ENCODE results near the gene LDHD. TPM values are rescaled to one million over a fixed set of nuclear protein-coding genes. Genes with fewer than 3 reads are reported as not detected.

The LDHD gene
- polyA plus RNA-seq, 2 donors: 11.8 to 12.6 TPM

DNA sequence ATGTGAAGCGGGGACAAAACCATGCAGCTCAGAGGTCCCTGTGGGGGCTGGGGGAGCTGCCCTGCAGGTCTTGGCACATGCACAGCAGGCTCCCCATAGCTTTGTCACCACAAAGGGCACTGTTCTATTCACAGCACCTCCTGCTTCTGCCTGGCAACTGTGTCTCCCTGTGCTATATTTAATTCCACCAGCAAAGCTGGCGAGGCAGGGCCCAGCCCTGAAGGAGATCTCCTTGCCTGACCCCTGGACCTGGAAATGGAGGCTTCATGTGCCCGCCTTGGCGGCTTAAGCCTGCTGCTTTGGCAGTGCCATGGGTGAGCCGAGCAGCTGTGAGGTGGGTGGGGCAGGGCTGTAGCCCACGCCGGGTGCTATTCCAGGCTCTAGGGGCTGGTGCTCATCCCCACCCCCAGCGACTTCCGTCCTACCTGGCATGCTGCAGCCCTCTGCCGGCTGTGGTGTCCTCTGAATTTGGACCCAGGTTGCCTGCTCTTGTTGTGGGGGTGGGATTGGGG is 6.8 kb downstream of the LDHD start:
- no peak overlapping the region for H3K4me3 ChIP-seq (ENCODE audit: low read depth in 1 of 2, low read length in 2 of 2)
- peak overlapping the region; percentile 88 to 93 for H3K27ac ChIP-seq (ENCODE audit: low read depth in 2 of 2, low read length in 1 of 2)
- H3K4me1 ChIP-seq (ENCODE audit: control insufficient read depth in 2 of 2, insufficient read depth in 2 of 2, low read length in 1 of 2): peaks cover 20 to 43% of the 10 kb centered on the region in 2 donors
- no peaks in the 10 kb centered on the region for H3K27me3 ChIP-seq (ENCODE audit: control insufficient read depth in 1 of 2, insufficient read depth in 2 of 2, low read length in 2 of 2)
- H3K9me3 ChIP-seq (ENCODE audit: control insufficient read depth in 2 of 2, insufficient read depth in 1 of 2, low read depth in 1 of 2, low read length in 1 of 2): no peaks in the 10 kb centered on the region
- H3K36me3 ChIP-seq (ENCODE audit: control insufficient read depth in 2 of 2, insufficient read depth in 2 of 2, low read length in 1 of 2): peaks cover 0 to 5% of the 10 kb centered on the region in 2 donors
- 34 to 37% methylated on average over 9 to 10 of the region's 10 CpGs for WGBS, 2 donors

DNA sequence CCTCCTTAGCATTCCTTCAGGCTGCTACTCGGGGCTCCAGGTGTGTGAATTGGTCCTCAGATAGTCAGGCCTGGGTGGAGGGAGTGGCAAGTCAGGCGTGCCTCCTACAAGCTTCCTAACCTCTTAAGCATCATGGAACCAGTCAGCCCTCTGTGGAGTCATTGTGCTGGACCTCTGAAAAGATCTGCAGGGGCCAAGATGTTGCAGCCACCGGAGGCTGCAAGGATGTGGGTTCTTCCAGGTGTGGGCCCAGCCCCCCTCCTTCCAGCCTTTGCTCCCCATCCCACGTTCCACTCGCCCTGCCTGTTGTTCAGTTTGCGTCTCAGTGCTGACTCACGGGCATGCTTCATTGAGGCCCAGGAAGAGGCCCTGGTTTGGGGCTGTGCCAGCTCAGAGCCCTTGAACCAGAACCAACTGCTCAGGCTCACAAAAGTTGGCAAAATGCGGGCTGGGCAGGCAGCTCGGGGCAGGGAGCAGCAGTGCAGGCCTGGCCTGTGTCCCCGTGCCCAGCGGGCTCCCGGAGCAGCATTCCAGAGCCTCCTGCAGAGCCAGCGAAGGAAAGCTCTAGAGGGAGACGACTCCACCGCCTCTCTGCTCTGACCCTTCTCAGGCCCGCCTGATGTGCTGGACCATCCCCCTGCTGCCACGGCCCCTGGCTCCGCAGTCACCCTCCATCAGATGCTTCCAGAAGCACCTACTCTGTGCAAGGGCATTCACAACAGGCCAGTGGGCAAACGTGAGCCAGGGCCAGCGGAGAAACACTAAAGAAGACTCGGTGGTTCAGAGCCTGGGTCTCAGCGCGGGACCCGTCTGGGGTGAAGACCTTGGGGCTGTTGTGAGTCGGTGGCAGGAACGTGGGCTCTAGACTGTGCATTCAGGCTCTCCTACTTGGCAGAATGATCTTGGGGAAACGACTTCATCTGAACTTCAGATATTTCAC is 7.5 kb downstream of the LDHD start:
- Histone ChIP-seq H3K4me1 (ENCODE audit: control insufficient read depth in 2 of 2, insufficient read depth in 2 of 2, low read length in 1 of 2) (peaks cover 23 to 45% of the 10 kb centered on the region in 2 donors), H3K27me3 (ENCODE audit: control insufficient read depth in 1 of 2, insufficient read depth in 2 of 2, low read length in 2 of 2) (no peaks in the 10 kb centered on the region), H3K9me3 (ENCODE audit: control insufficient read depth in 2 of 2, insufficient read depth in 1 of 2, low read depth in 1 of 2, low read length in 1 of 2) (no peaks in the 10 kb centered on the region), H3K27ac (ENCODE audit: low read depth in 2 of 2, low read length in 1 of 2) (peak overlapping the region; percentile 88 to 93), H3K36me3 (ENCODE audit: control insufficient read depth in 2 of 2, insufficient read depth in 2 of 2, low read length in 1 of 2) (peaks cover 0 to 5% of the 10 kb centered on the region in 2 donors), H3K4me3 (ENCODE audit: low read depth in 1 of 2, low read length in 2 of 2) (peak overlapping the region in 1 of 2 donors; percentile 12)
- 26 to 33% methylated on average over 27 of the region's 27 CpGs for WGBS, 2 donors

DNA sequence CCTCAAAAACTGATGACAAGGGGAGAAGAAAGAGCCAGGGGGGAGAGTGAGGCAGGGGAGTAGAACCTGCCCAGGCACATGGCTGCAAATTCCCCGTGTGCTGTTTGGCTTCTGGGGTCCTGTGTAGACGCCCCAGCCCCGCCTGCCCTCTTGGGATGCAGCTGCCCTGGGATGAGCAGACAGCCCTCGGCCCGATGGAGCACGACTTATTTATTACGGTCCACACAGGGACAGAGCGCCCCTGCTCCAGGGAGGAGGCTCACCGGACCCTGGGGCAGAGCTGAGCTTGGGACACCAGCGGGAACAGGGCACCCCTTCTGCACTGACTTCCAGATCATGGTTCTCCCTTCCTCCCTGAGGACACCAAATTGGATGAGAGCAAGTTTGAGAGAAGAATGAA is 9.1 kb downstream of the LDHD start:
- peak overlapping the region; percentile 14 to 77 for H3K27ac ChIP-seq (ENCODE audit: low read depth in 2 of 2, low read length in 1 of 2)
- peaks cover 23 to 45% of the 10 kb centered on the region in 2 donors for H3K4me1 ChIP-seq (ENCODE audit: control insufficient read depth in 2 of 2, insufficient read depth in 2 of 2, low read length in 1 of 2)
- no peak overlapping the region for H3K4me3 ChIP-seq (ENCODE audit: low read depth in 1 of 2, low read length in 2 of 2)
- H3K9me3 ChIP-seq (ENCODE audit: control insufficient read depth in 2 of 2, insufficient read depth in 1 of 2, low read depth in 1 of 2, low read length in 1 of 2): no peaks in the 10 kb centered on the region
- no peaks in the 10 kb centered on the region for H3K27me3 ChIP-seq (ENCODE audit: control insufficient read depth in 1 of 2, insufficient read depth in 2 of 2, low read length in 2 of 2)
- peaks cover 0 to 6% of the 10 kb centered on the region in 2 donors for H3K36me3 ChIP-seq (ENCODE audit: control insufficient read depth in 2 of 2, insufficient read depth in 2 of 2, low read length in 1 of 2)
- WGBS, 2 donors: 76 to 79% methylated on average over 10 of the region's 10 CpGs

DNA sequence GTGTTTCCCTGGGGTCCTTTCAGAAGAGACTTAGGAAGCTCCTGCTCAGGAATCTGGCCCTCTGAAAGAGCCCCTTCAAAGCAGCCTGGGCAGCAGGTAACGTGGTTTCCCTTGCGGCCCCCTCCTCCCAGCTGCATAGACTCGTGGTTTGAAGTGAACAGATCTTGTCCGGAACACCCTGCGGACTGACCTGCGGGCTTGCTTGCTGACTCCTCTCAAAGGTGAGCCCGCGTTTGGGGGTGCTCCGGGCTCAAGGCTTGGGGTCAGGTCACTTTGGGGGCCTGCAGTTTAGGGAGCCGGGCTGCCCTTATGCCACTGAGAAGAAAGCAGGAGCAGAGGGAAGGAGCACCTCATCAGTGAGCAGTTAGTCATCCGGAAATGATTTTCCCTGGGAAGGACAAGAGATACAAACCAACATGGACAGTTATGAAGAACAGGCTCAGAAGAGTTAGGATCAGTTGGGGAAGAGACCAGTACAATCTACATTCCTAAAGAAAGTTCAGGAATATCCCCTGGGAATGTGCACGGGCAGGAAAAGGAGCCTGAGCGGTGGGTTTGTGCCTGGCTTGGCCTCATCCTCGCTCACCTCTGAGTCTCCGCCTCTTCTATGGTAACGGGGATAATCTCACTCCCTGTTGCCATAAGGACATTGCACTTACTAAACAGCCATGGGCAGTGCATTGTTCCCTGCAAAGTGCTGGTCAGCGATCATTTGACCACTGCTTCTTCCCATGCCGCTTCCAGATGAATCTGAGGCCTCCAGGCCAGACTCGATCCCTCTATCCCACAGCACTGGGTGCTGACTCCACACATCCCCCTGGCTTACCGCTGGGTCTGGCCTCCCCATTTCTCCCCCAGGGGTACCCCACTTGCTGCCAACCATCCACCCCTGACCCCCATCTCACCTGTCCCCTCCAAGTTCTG is 10.0 kb downstream of the LDHD start:
- peak overlapping the region; percentile 69 to 87 for H3K27ac ChIP-seq (ENCODE audit: low read depth in 2 of 2, low read length in 1 of 2)
- peaks cover 0 to 6% of the 10 kb centered on the region in 2 donors for H3K36me3 ChIP-seq (ENCODE audit: control insufficient read depth in 2 of 2, insufficient read depth in 2 of 2, low read length in 1 of 2)
- H3K9me3 ChIP-seq (ENCODE audit: control insufficient read depth in 2 of 2, insufficient read depth in 1 of 2, low read depth in 1 of 2, low read length in 1 of 2): no peaks in the 10 kb centered on the region
- WGBS, 2 donors: 88 to 93% methylated on average over 20 of the region's 20 CpGs
- H3K4me1 ChIP-seq (ENCODE audit: control insufficient read depth in 2 of 2, insufficient read depth in 2 of 2, low read length in 1 of 2): peaks cover 23 to 45% of the 10 kb centered on the region in 2 donors
- H3K4me3 ChIP-seq (ENCODE audit: low read depth in 1 of 2, low read length in 2 of 2): no peak overlapping the region
- no peaks in the 10 kb centered on the region for H3K27me3 ChIP-seq (ENCODE audit: control insufficient read depth in 1 of 2, insufficient read depth in 2 of 2, low read length in 2 of 2)

DNA sequence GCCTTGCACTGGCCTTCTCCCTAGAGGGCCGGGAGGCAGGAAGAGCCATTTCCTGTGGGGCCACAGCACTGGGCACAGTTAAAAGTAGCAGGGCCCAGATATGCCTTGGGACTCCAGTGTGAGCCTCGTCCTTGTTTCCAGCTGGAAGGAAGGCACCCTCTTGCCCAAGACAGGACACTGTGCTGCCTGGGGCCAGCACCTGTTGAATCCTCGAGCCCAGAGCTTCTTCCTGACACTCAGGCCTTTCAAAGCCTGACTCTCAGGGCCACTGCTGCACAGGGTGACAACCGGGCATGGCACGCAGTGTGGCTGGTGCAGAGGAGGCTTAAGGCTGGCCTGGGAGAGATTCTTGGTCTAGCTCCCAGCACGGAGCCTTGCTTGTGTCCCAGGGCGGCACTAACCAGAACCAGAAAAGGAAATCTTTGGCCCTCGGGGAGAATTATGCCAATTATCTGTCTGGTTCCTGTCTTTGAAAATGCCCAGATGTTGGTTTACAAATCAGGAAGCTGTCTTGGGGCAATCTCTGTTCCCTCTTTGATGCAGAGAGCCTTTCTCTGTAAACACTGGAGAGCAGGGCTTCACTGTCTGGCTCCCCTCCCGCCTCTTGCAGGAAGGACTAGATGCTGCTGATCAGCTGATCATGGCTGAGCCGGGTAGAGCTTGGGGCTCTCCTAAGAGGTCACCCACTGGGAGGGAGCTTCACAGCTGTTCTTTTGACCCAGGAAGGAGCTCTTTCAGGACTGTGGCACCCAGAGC is 11.1 kb downstream of the LDHD start:
- H3K27ac ChIP-seq (ENCODE audit: low read depth in 2 of 2, low read length in 1 of 2): peak overlapping the region; percentile 69 to 87
- WGBS, 2 donors: 29 to 50% methylated on average over 10 of the region's 10 CpGs
- peaks cover 20 to 37% of the 10 kb centered on the region in 2 donors for H3K4me1 ChIP-seq (ENCODE audit: control insufficient read depth in 2 of 2, insufficient read depth in 2 of 2, low read length in 1 of 2)
- no peaks in the 10 kb centered on the region for H3K27me3 ChIP-seq (ENCODE audit: control insufficient read depth in 1 of 2, insufficient read depth in 2 of 2, low read length in 2 of 2)
- peaks cover 0 to 6% of the 10 kb centered on the region in 2 donors for H3K36me3 ChIP-seq (ENCODE audit: control insufficient read depth in 2 of 2, insufficient read depth in 2 of 2, low read length in 1 of 2)
- no peaks in the 10 kb centered on the region for H3K9me3 ChIP-seq (ENCODE audit: control insufficient read depth in 2 of 2, insufficient read depth in 1 of 2, low read depth in 1 of 2, low read length in 1 of 2)
- H3K4me3 ChIP-seq (ENCODE audit: low read depth in 1 of 2, low read length in 2 of 2): no peak overlapping the region

DNA sequence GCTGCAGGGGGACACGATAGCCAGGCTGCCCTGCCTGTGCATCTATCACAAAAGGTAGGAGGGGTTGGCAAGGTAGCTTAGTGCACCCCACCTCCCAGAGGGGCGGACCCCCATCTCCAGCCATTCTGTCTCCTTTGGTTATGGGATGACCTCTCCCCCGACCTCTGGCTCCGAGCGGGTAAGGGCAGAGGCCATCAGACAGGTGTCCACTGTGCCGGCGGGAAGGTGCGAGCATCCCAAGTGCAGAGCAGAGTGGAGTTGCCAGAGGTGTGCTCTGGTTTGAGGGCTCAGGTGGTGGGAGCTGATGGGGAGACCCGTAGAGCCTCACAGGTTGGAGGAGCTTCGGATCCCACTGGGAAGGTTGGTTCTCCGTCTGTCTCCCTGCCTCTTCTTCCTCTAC is 11.7 kb downstream of the LDHD start:
- no peaks in the 10 kb centered on the region for H3K9me3 ChIP-seq (ENCODE audit: control insufficient read depth in 2 of 2, insufficient read depth in 1 of 2, low read depth in 1 of 2, low read length in 1 of 2)
- peak overlapping the region; percentile 68 to 87 for H3K27ac ChIP-seq (ENCODE audit: low read depth in 2 of 2, low read length in 1 of 2)
- H3K4me3 ChIP-seq (ENCODE audit: low read depth in 1 of 2, low read length in 2 of 2): no peak overlapping the region
- WGBS, 2 donors: 92 to 96% methylated on average over 11 of the region's 11 CpGs
- H3K4me1 ChIP-seq (ENCODE audit: control insufficient read depth in 2 of 2, insufficient read depth in 2 of 2, low read length in 1 of 2): peaks cover 19 to 39% of the 10 kb centered on the region in 2 donors
- H3K36me3 ChIP-seq (ENCODE audit: control insufficient read depth in 2 of 2, insufficient read depth in 2 of 2, low read length in 1 of 2): peaks cover 0 to 6% of the 10 kb centered on the region in 2 donors
- no peaks in the 10 kb centered on the region for H3K27me3 ChIP-seq (ENCODE audit: control insufficient read depth in 1 of 2, insufficient read depth in 2 of 2, low read length in 2 of 2)

DNA sequence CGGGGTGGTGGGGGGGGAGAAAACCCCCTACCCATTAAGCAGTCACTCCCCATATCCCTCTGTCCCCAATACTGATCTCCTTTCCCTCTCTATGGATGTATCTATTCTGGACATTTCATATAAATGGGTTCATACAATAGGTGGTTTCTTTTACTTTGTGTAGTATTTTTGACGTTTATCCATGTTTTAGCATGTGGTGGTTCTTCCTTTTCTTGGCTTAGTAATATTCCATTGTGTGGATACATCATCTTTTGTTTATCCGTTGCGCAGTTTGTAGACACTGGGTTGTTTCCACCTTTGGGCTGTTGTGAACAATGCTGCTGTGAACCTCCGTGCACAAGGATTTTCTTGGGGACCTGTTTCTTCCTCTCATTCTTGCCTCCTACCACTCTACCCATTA is 12.6 kb downstream of the LDHD start:
- Histone ChIP-seq H3K9me3 (ENCODE audit: control insufficient read depth in 2 of 2, insufficient read depth in 1 of 2, low read depth in 1 of 2, low read length in 1 of 2) (no peaks in the 10 kb centered on the region), H3K4me3 (ENCODE audit: low read depth in 1 of 2, low read length in 2 of 2) (no peak overlapping the region), H3K27ac (ENCODE audit: low read depth in 2 of 2, low read length in 1 of 2) (no peak overlapping the region), H3K27me3 (ENCODE audit: control insufficient read depth in 1 of 2, insufficient read depth in 2 of 2, low read length in 2 of 2) (no peaks in the 10 kb centered on the region), H3K4me1 (ENCODE audit: control insufficient read depth in 2 of 2, insufficient read depth in 2 of 2, low read length in 1 of 2) (peaks cover 12 to 40% of the 10 kb centered on the region in 2 donors), H3K36me3 (ENCODE audit: control insufficient read depth in 2 of 2, insufficient read depth in 2 of 2, low read length in 1 of 2) (peaks cover 0 to 6% of the 10 kb centered on the region in 2 donors)
- 98 to 99% methylated on average over 5 of the region's 5 CpGs for WGBS, 2 donors

DNA sequence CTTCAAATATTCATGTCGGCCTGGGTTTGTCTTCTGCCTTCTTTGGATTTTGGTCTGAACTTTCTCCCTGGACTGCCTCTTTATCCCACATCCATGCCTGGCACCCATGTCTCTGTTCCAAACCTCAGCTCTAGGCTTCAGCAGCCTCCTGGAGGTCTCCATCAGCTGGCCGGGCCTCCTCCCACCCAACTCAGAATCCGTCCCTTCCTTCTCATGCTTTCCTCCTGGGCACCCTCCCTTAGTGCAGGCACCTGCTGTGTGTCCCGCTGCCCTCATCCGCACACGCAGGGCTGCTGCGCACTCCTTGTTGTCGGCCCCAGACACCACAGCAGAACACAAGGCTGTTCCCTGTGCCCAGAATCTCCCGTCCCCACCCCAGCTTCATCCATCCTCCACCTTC is 14.0 kb downstream of the LDHD start:
- H3K4me1 ChIP-seq (ENCODE audit: control insufficient read depth in 2 of 2, insufficient read depth in 2 of 2, low read length in 1 of 2): peaks cover 19 to 52% of the 10 kb centered on the region in 2 donors
- peaks cover 0 to 6% of the 10 kb centered on the region in 2 donors for H3K36me3 ChIP-seq (ENCODE audit: control insufficient read depth in 2 of 2, insufficient read depth in 2 of 2, low read length in 1 of 2)
- 96 to 97% methylated on average over 9 of the region's 9 CpGs for WGBS, 2 donors
- H3K27ac ChIP-seq (ENCODE audit: low read depth in 2 of 2, low read length in 1 of 2): no peak overlapping the region
- no peaks in the 10 kb centered on the region for H3K9me3 ChIP-seq (ENCODE audit: control insufficient read depth in 2 of 2, insufficient read depth in 1 of 2, low read depth in 1 of 2, low read length in 1 of 2)
- H3K4me3 ChIP-seq (ENCODE audit: low read depth in 1 of 2, low read length in 2 of 2): no peak overlapping the region
- H3K27me3 ChIP-seq (ENCODE audit: control insufficient read depth in 1 of 2, insufficient read depth in 2 of 2, low read length in 2 of 2): no peaks in the 10 kb centered on the region

Measured in esophagus (tissue), 2 donors.